ENCODE measurements around the gene PHYKPL.

- TF ChIP-seq POLR2A (IDR thresholded peaks at IDR 0.05) (no peak), CTCF (IDR thresholded peaks at IDR 0.05) (no peak), POLR2AphosphoS5 (IDR thresholded peaks at IDR 0.05) (no peak)
Measured at GRCh38 chr5:178264044-178264443, 31.4 kb upstream of the PHYKPL start.

All from prostate gland (tissue), 2 donors.